ENCODE measurements around the gene PSMD13.

GRCh38 chr11:199782-200181 lies 37.0 kb upstream of the PSMD13 start:
- TF ChIP-seq, protein P1, sequence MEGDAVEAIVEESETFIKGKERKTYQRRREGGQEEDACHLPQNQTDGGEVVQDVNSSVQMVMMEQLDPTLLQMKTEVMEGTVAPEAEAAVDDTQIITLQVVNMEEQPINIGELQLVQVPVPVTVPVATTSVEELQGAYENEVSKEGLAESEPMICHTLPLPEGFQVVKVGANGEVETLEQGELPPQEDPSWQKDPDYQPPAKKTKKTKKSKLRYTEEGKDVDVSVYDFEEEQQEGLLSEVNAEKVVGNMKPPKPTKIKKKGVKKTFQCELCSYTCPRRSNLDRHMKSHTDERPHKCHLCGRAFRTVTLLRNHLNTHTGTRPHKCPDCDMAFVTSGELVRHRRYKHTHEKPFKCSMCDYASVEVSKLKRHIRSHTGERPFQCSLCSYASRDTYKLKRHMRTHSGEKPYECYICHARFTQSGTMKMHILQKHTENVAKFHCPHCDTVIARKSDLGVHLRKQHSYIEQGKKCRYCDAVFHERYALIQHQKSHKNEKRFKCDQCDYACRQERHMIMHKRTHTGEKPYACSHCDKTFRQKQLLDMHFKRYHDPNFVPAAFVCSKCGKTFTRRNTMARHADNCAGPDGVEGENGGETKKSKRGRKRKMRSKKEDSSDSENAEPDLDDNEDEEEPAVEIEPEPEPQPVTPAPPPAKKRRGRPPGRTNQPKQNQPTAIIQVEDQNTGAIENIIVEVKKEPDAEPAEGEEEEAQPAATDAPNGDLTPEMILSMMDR (IDR thresholded peaks at IDR 0.05; ENCODE audit: poor library complexity), result no peak
- TF ChIP-seq EZH2 (IDR thresholded peaks at IDR 0.05; ENCODE audit: borderline replicate concordance), result no peak

Measured in hepatocyte (in vitro differentiated cells).